Right lobe of liver (tissue), 6 donors: ENCODE data around the gene SPRYD4. TPM values are rescaled to one million over a fixed set of nuclear protein-coding genes. Genes with fewer than 3 reads are reported as not detected.
"Not testable (repeated sequence)": the region's sequence is repeated elsewhere in the genome, so short reads cannot be mapped to it uniquely, and the experiment has no call there.

ENCODE experiments used
- ATAC-seq, 4 donors: fragments of 200-7000 bp; cut with Tn5 transposase; one replicate each; pipeline ENCODE4 v1.9.1; 2020; ENCODE audit warnings: mild to moderate bottlenecking in 4 of 4, moderate library complexity in 4 of 4
- DNase-seq, 3 donors: peaks; one replicate each; pipeline ENCODE4 v3.0.0-alpha.2; 2020
- H3K27ac ChIP-seq, 3 donors: fragments of 200-600 bp; one replicate each; pipeline ENCODE4 v1.8.0; 2022
- H3K27me3 ChIP-seq, 2 donors: fragments of 200-600 bp; one replicate each; pipeline ENCODE4 v1.8.0; 2022
- H3K36me3 ChIP-seq, 4 donors: fragments of 200-600 bp; sonication (generic) in 1 of 4; one replicate each; pipeline versions ENCODE4 v1.5.1 to v1.8.0; 2017 to 2022; ENCODE audit warnings: control low read depth in 1 of 4
- H3K4me1 ChIP-seq, 4 donors: fragments of 200-600 bp; sonication (generic) in 1 of 4; one replicate each; pipeline versions ENCODE4 v1.5.1 to v1.8.0; 2017 to 2022; ENCODE audit warnings: control low read depth in 1 of 4
- H3K4me3 ChIP-seq, 3 donors: fragments of 200-600 bp; one replicate each; pipeline ENCODE4 v1.8.0; 2022
- H3K9me3 ChIP-seq, 4 donors: fragments of 200-600 bp; sonication (generic) in 1 of 4; one replicate each; pipeline versions ENCODE4 v1.5.1 to v1.8.0; 2017 to 2022; ENCODE audit warnings: control low read depth in 1 of 4
- CTCF ChIP-seq, 4 donors: fragments of 200-600 bp in 3 of 4; fragments of 450-650 bp in 1 of 4; IDR thresholded peaks; one replicate each; pipeline versions ENCODE4 v1.5.1 to v1.8.0; 2016 to 2022; ENCODE audit warnings: antibody characterized with exemption in 4 of 4, mild to moderate bottlenecking in 2 of 4
- POLR2A ChIP-seq: fragments of 450-650 bp; IDR thresholded peaks from one replicate; pipeline ENCODE4 v1.6.1; 2017; ENCODE audit warnings: antibody characterized with exemption, mild to moderate bottlenecking
- WGBS: methylation state at CpG from one replicate; pipeline ENCODE4 v1.1.6; 2018; ENCODE audit warnings: low coverage, low lambda C conversion rate; ENCODE audit not compliant: insufficient coverage; ENCODE audit errors: missing lambda C conversion rate; 5-methylcytosine and 5-hydroxymethylcytosine counted together
- intact Hi-C, 2 donors: fragments of 100-400 bp; cut with DNase I; formaldehyde crosslinking; loops; one replicate each; pipeline versions ENCODE4 v1.11.2 to v1.14.1; 2022
- total RNA-seq, 6 experiments: library from RNA; depleted of rRNA in 2 of 6; stranded (reverse); fragments of >200 nt in 2 of 6; fragmentation: NEBNext Ultra II Directional in 3 of 6; extraction: Animal tissue kit (Norgen Biotek cat#: 25700) in 3 of 6; gene quantifications; one replicate each; pipeline versions ENCODE4 v1.1.0 to v1.2.4, GENCODE V29; 2016 to 2023
- donor health status: DM: no; HTN: yes; CAD: no.
- donor health status: DM: no; HTN: no; CAD: no.
- donor health status: DM: no; HTN: no; CAD: no.
- donor health status: DM: no; HTN: yes; CAD: no.
- donor health status: DM: no; HTN: yes; CAD: no.

The SPRYD4 gene
- total RNA-seq, 6 experiments from 2014 or later = 4.7 to 11.1 (median 7.8) TPM

- Histone ChIP-seq H3K27me3 (no peaks in the 10 kb centered on the region), H3K36me3 (no peaks in the 10 kb centered on the region), H3K4me1 (peaks cover 0 to 14% (median 2%) of the 10 kb centered on the region in 4 donors), H3K27ac (peak overlapping the region; percentile 14 to 92 (median 75)), H3K4me3 (peak overlapping the region; percentile 63 to 85 (median 76)), H3K9me3 (no peaks in the 10 kb centered on the region)
- peak; percentile 45 to 70 (median 65) for ATAC-seq
- peak; percentile 56 to 83 (median 82) for DNase-seq
- TF ChIP-seq CTCF (IDR thresholded peaks at IDR 0.05) (no peak), POLR2A (no peak)
- WGBS = 0% methylated on average over 1 of the region's 44 CpGs
- intact Hi-C loops = no loop called here
Measured at GRCh38 chr12:56487448-56488040, 19.2 kb downstream of the SPRYD4 start.

- peak; percentile 66 for TF ChIP-seq POLR2A
- TF ChIP-seq CTCF (IDR thresholded peaks at IDR 0.05) = no peak
Measured at GRCh38 chr12:56488041-56488955, 19.9 kb downstream of the SPRYD4 start, which contains the start of gene GLS2. Gene GLS2 (minus strand): TSS chr12:56488161. CDS start chr12:56488118, 43 bp downstream.

GRCh38 chr12:56490360-56490759 lies 22.0 kb downstream of the SPRYD4 start:
- no peaks in the 10 kb centered on the region for H3K27me3 ChIP-seq
- H3K4me1 ChIP-seq = peaks cover 0 to 10% (median 2%) of the 10 kb centered on the region in 4 donors
- ATAC-seq = no peak
- intact Hi-C loops = no loop called here
- no peak overlapping the region for H3K4me3 ChIP-seq
- no peaks in the 10 kb centered on the region for H3K9me3 ChIP-seq
- DNase-seq = no peak
- no peak overlapping the region for H3K27ac ChIP-seq
- no peak for TF ChIP-seq POLR2A
- no peak for TF ChIP-seq CTCF (IDR thresholded peaks at IDR 0.05)
- no peaks in the 10 kb centered on the region for H3K36me3 ChIP-seq

More at GRCh38 chr12:56488041-56488955, 19.9 kb downstream of the SPRYD4 start, which contains the start of gene GLS2:
- Histone ChIP-seq H3K27ac (peak within 1 kb of the TSS; percentile 14 to 92 (median 75)), H3K27me3 (no peaks in the 10 kb centered on the region), H3K4me1 (peaks cover 0 to 14% (median 2%) of the 10 kb centered on the region in 4 donors), H3K9me3 (no peaks in the 10 kb centered on the region), H3K36me3 (no peaks in the 10 kb centered on the region), H3K4me3 (peak within 1 kb of the TSS; percentile 63 to 85 (median 76))
- ATAC-seq (peak; percentile 88 to 95 (median 90)), DNase-seq (peak; percentile 75 to 94 (median 87))
- intact Hi-C loops = no loop called here
- 10% methylated on average over 20 of the region's 59 CpGs for WGBS

GRCh38 chr12:56493409-56494105 lies 25.2 kb downstream of the SPRYD4 start:
- H3K27ac ChIP-seq, H3K27me3 ChIP-seq, H3K4me3 ChIP-seq, ATAC-seq, DNase-seq, H3K9me3 ChIP-seq, H3K36me3 ChIP-seq, intact Hi-C loops, H3K4me1 ChIP-seq: not testable (repeated sequence)
- 87% methylated on average over 10 of the region's 31 CpGs for WGBS

- ATAC-seq, H3K36me3 ChIP-seq, H3K27ac ChIP-seq, H3K27me3 ChIP-seq, H3K4me3 ChIP-seq, H3K4me1 ChIP-seq, intact Hi-C loops, H3K9me3 ChIP-seq, DNase-seq: not testable (repeated sequence)
- WGBS = no CpG with 5 or more reads among the region's 15 CpGs
Measured at GRCh38 chr12:56494106-56494415, 25.7 kb downstream of the SPRYD4 start.

- H3K27ac ChIP-seq, H3K9me3 ChIP-seq, intact Hi-C loops, H3K4me1 ChIP-seq, H3K36me3 ChIP-seq, DNase-seq, H3K4me3 ChIP-seq, H3K27me3 ChIP-seq, ATAC-seq: not testable (repeated sequence)
- 97% methylated on average over 7 of the region's 27 CpGs for whole genome bisulfite sequencing
Measured at GRCh38 chr12:56494481-56494880, 26.1 kb downstream of the SPRYD4 start.
